GM12878 (cell line): ENCODE measurements around the gene SAMD4A. TPM values are rescaled to one million over a fixed set of nuclear protein-coding genes. Genes with fewer than 3 reads are reported as not detected.

Source experiments
- ATAC-seq: fragments of 200-7000 bp; cut with Tn5 transposase; 3 replicates; pipeline ENCODE4 v1.9.1; 2020; ENCODE audit warnings: mild to moderate bottlenecking, moderate library complexity
- BruUV-seq: library from RNA; stranded (reverse); fragments of 400-500 nt; replicated peaks from 2 replicates; lab custom pipeline; 2021; lab: Mats Ljungman, UMichigan
- CTCF ChIA-PET: fragments of 300-600 bp; sonication (Branson Sonifier 250); formaldehyde crosslinking; extraction: SDS; loops from one replicate; lab custom pipeline; 2021; ENCODE audit warnings: inconsistent platforms; lab: Yijun Ruan, JAX
- POLR2A ChIA-PET: fragments of 350-600 bp; formaldehyde crosslinking; extraction: SDS; loops from one replicate; lab custom pipeline; 2021; ENCODE audit warnings: inconsistent platforms; lab: Charles Lee
- RAD21 ChIA-PET: fragments of 300-600 bp; sonication (Branson Sonifier 250); formaldehyde crosslinking; loops from one replicate; lab custom pipeline; 2023; ENCODE audit warnings: antibody characterized with exemption; ENCODE audit not compliant: unreplicated experiment; lab: Charles Lee
- SMC1A ChIA-PET: fragments of 300-600 bp; sonication (Branson Sonifier 250); formaldehyde crosslinking; loops from one replicate; lab custom pipeline; 2023; ENCODE audit not compliant: unreplicated experiment, uncharacterized antibody; lab: Charles Lee
- DNase-seq: peaks from one replicate; pipeline ENCODE4 v3.0.0-alpha.2; 2011; ENCODE audit warnings: low read depth, low spot score
- FAIRE-seq: peaks from 3 replicates; lab custom pipeline; 2011; peaks lifted over from hg19 to GRCh38; lab: Jason Lieb, UNC
- H2AFZ ChIP-seq: 2 replicates; pipeline ENCODE4 v1.6.0; 2011; ENCODE audit warnings: low read depth, low read length, control low read depth; ENCODE audit not compliant: control insufficient read depth
- H3K27ac ChIP-seq: 2 replicates; pipeline ENCODE4 v1.5.1; 2011; ENCODE audit warnings: control low read depth; ENCODE audit not compliant: control insufficient read depth, insufficient read depth
- H3K27me3 ChIP-seq, 2 experiments: replicated peaks in 1 of 2; 2 replicates each; pipeline versions ENCODE4 v1.6.0 to v1.6.1; 2011; ENCODE audit warnings: low read length in 1 of 2; ENCODE audit not compliant: control insufficient read depth in 2 of 2, insufficient read depth in 2 of 2
- H3K36me3 ChIP-seq, 2 experiments: 2 replicates each; pipeline ENCODE4 v1.5.1; 2011; ENCODE audit warnings: low read length in 1 of 2; ENCODE audit not compliant: control insufficient read depth in 2 of 2, insufficient read depth in 2 of 2
- H3K4me1 ChIP-seq: 2 replicates; pipeline ENCODE4 v1.6.1; 2011; ENCODE audit warnings: mild to moderate bottlenecking, low read length, moderate library complexity, mixed read lengths; ENCODE audit not compliant: control insufficient read depth, insufficient read depth
- H3K4me2 ChIP-seq: 2 replicates; pipeline ENCODE4 v1.6.0; 2011; ENCODE audit warnings: control low read depth; ENCODE audit not compliant: control insufficient read depth, insufficient read depth
- H3K4me3 ChIP-seq: fragments of 200-600 bp; sonication (generic); 2 replicates; pipeline ENCODE4 v1.5.1; 2016
- H3K79me2 ChIP-seq: 2 replicates; pipeline ENCODE4 v1.6.0; 2011; ENCODE audit warnings: low read length; ENCODE audit not compliant: control insufficient read depth, insufficient read depth
- H3K9ac ChIP-seq: 2 replicates; pipeline ENCODE4 v1.8.0; 2011; ENCODE audit warnings: low read length, control low read depth, mixed read lengths; ENCODE audit not compliant: control insufficient read depth, insufficient read depth
- H3K9me3 ChIP-seq: replicated peaks from 3 replicates; pipeline ENCODE4 v1.5.1; 2011; ENCODE audit warnings: mild to moderate bottlenecking, low read length; ENCODE audit not compliant: control insufficient read depth, insufficient read depth
- H4K20me1 ChIP-seq: 2 replicates; pipeline ENCODE4 v1.6.0; 2011; ENCODE audit not compliant: control insufficient read depth, insufficient read depth
- BRCA1 ChIP-seq: IDR thresholded peaks from 2 replicates; pipeline ENCODE4 v1.6.1; 2011; ENCODE audit warnings: low read depth, low read length, improper control_type of control experiment
- HDAC6 ChIP-seq: fragments of 200-600 bp; sonication (generic); IDR thresholded peaks from one replicate; pipeline ENCODE4 v1.8.0; 2017; ENCODE audit warnings: antibody characterized with exemption; ENCODE audit not compliant: unreplicated experiment
- POLR2AphosphoS5 ChIP-seq: IDR thresholded peaks from 2 replicates; pipeline ENCODE4 v1.6.1; 2011; ENCODE audit warnings: mild to moderate bottlenecking, low read length, inconsistent platforms
- RCOR1 ChIP-seq: conservative IDR thresholded peaks from 2 replicates; pipeline ENCODE4 v1.6.1; 2012; ENCODE audit warnings: low read depth, low read length, improper control_type of control experiment
- RUNX3 ChIP-seq: IDR thresholded peaks from 2 replicates; pipeline ENCODE4 v1.6.1; 2012; ENCODE audit warnings: low read length, inconsistent platforms
- TCF12 ChIP-seq: IDR thresholded peaks from 2 replicates; pipeline ENCODE4 v1.6.1; 2011; ENCODE audit warnings: low read depth, mild to moderate bottlenecking, low read length
- TCF3 ChIP-seq: IDR thresholded peaks from 2 replicates; pipeline ENCODE4 v1.6.1; 2012; ENCODE audit warnings: low read depth, mild to moderate bottlenecking, low read length, borderline replicate concordance; ENCODE audit not compliant: insufficient read depth
- WGBS: methylation state at CpG from one replicate; pipeline ENCODE4 v1.1.6; 2016; ENCODE audit warnings: low lambda C conversion rate; ENCODE audit not compliant: insufficient replicate concordance, insufficient coverage; ENCODE audit errors: missing lambda C conversion rate; 5-methylcytosine and 5-hydroxymethylcytosine counted together
- in situ Hi-C: fragments of 300-500 bp; cut with MboI; formaldehyde crosslinking; loops from 9 replicates; pipeline ENCODE4 v1.14.3; 2018; ENCODE audit warnings: mixed read lengths
- intact Hi-C: fragments of 100-400 bp; cut with micrococcal nuclease; formaldehyde crosslinking; loops from one replicate; pipeline ENCODE4 v1.14.2; 2022; ENCODE audit not compliant: unreplicated experiment
- polyA plus RNA-seq, 11 experiments: library from polyadenylated mRNA; depleted of rRNA in 4 of 11; unstranded in 6 of 11; stranded (reverse) in 5 of 11; fragments of >200 nt; fragmentation: Nextera tagmentation in 4 of 11; fragmentation: Illumina TruSeq in 1 of 11; extraction: Ambion mirVana in 4 of 11; extraction: Trizol in 1 of 11; gene quantifications; 1 replicate in 1 of 11; 2 replicates in 10 of 11; pipeline versions ENCODE4 v1.2.1 to v1.2.3, GENCODE V29; 2011 to 2016; ENCODE audit warnings: inconsistent platforms in 2 of 11, missing spikeins in 2 of 11, low read depth in 1 of 11
- total RNA-seq, 4 experiments: library from RNA; depleted of rRNA in 3 of 4; stranded (reverse); fragments of >200 nt in 3 of 4; fragmentation: Illumina TruSeq in 1 of 4; extraction: Trizol in 1 of 4; gene quantifications; 2 replicates each; pipeline versions ENCODE4 v1.2.1 to v1.2.3, GENCODE V29; 2013 to 2021

SAMD4A gene
- total and polyA plus RNA-seq, 10 of the 15 experiments (the other 5 are each of a cell fraction or from before 2014, with no cell fraction given) = 0.05 to 0.56 (median 0.31) TPM

- CTCF ChIA-PET = interaction anchor here (1.1 to 1.6 kb wide), 4 partner anchors 17 to 109 kb away, joined by 3 to 6 read pairs (median 4); no protein-coding TSS in a partner anchor
- no peaks in the 10 kb centered on the region for H3K27me3 ChIP-seq
- WGBS = 95% methylated on average over 13 of the region's 13 CpGs
- H3K4me2 ChIP-seq = no peak overlapping the region; the same call in 1 of the 2 replicates
- RAD21 ChIA-PET = no interaction called here
- H3K79me2 ChIP-seq = no peaks in the 10 kb centered on the region
- H3K4me1 ChIP-seq = peaks cover 14% of the 10 kb centered on the region
- DNase-seq = no peak
- no peak overlapping the region for H3K9ac ChIP-seq
- H2AFZ ChIP-seq = no peak overlapping the region
- no peaks in the 10 kb centered on the region for H3K36me3 ChIP-seq
- SMC1A ChIA-PET = interaction anchor here (0.7 kb wide), 1 partner anchor 10 kb away, joined by 4 read pairs; no protein-coding TSS in a partner anchor
- FAIRE-seq = no peak
- BruUV-seq = no TSS peak
- H3K9me3 ChIP-seq = no peaks in the 10 kb centered on the region
- POLR2A ChIA-PET = interaction anchor here (0.5 kb wide), 1 partner anchor 103 kb away, joined by 4 read pairs; no protein-coding TSS in a partner anchor
- H3K4me3 ChIP-seq = no peak overlapping the region
- intact Hi-C loops = no loop called here
- no peak for TF ChIP-seq BRCA1
- in situ Hi-C loops = no loop called here
- H4K20me1 ChIP-seq = no peaks in the 10 kb centered on the region
- no peak overlapping the region for H3K27ac ChIP-seq
- ATAC-seq = no peak
Observed at GRCh38 chr14:54673193-54674045, 106.5 kb downstream of the SAMD4A start.

- ChIA-PET SMC1A (no interaction called here), RAD21 (no interaction called here), CTCF (interaction anchor here (1.1 kb wide), 2 partner anchors 19 to 31 kb away, joined by 3 read pairs; no protein-coding TSS in a partner anchor)
- ATAC-seq (peak; percentile 85), DNase-seq (no peak), FAIRE-seq (no peak)
- intact Hi-C loops (no loop called here), in situ Hi-C loops (no loop called here)
- Histone ChIP-seq H3K9ac (no peak overlapping the region), H3K27me3 (no peaks in the 10 kb centered on the region), H3K27ac (no peak overlapping the region), H3K79me2 (no peaks in the 10 kb centered on the region), H3K4me2 (no peak overlapping the region; the same call in 1 of the 2 replicates), H3K4me1 (peaks cover 14% of the 10 kb centered on the region), H4K20me1 (no peaks in the 10 kb centered on the region), H3K9me3 (no peaks in the 10 kb centered on the region), H2AFZ (no peak overlapping the region), H3K36me3 (no peaks in the 10 kb centered on the region)
- no TSS peak for BruUV-seq
- WGBS = 29% methylated on average over 3 of the region's 3 CpGs
- TF ChIP-seq POLR2AphosphoS5 (no peak), HDAC6 (no peak), TCF12 (peak; percentile 61; the same call in 1 of the 2 replicates), RCOR1 (no peak), TCF3 (peak; percentile 61; the same call in 1 of the 2 replicates), RUNX3 (peak; percentile 72)
- TF ChIP-seq, all 136 proteins: peak for 3
- H3K4me3 ChIP-seq = no peak overlapping the region
- POLR2A ChIA-PET = no interaction called here
Observed at GRCh38 chr14:54674046-54674741, 107.3 kb downstream of the SAMD4A start.
